ENCODE measurements around the gene TMEM229A. TPM values are rescaled to one million over a fixed set of nuclear protein-coding genes. Genes with fewer than 3 reads are reported as not detected.

The TMEM229A gene
- total and polyA plus RNA-seq, 10 of the 15 experiments (the other 5 are each of a cell fraction or from before 2014, with no cell fraction given): not detected

DNA sequence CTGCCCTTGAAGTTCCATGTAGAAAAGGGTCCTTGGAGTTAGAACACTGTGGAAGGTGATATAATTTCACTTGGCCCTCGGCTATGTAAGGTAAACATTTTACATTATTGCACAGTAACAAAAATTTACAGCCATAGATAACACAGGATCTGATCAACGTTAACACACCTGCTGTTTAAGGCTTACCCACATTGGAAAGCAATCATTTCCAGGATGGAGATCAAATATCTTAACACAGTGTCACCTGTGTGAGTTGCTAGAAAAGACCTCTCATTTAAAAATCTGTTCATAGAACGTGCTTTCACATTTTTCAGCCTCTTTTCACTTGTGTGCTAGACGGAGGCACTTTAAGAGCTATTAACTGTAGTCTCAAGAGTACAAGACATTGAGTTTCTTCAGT is 1.9 kb downstream of the TMEM229A start:
- in situ Hi-C loops (cut with MboI): no loop called here

More for the DNA sequence above, 1.9 kb downstream of the TMEM229A start:
- Histone ChIP-seq H3K27me3 (replicated peaks in 1 of 2; ENCODE audit: control insufficient read depth in 2 of 2, insufficient read depth in 2 of 2, low read length in 1 of 2) (peaks cover 1 to 8% of the 10 kb centered on the region in 2 experiments), H3K9me3 (replicated peaks; ENCODE audit: control insufficient read depth, insufficient read depth, low read length) (no peaks in the 10 kb centered on the region), H3K36me3 (ENCODE audit: control insufficient read depth in 2 of 2, insufficient read depth in 2 of 2, low read length in 1 of 2) (no peaks in the 10 kb centered on the region), H3K4me3 (no peak overlapping the region), H3K79me2 (ENCODE audit: control insufficient read depth, insufficient read depth, low read length) (no peaks in the 10 kb centered on the region), H4K20me1 (ENCODE audit: control insufficient read depth, insufficient read depth) (no peaks in the 10 kb centered on the region), H3K4me1 (ENCODE audit: control insufficient read depth, insufficient read depth, low read length) (no peaks in the 10 kb centered on the region), H3K9ac (ENCODE audit: control insufficient read depth, insufficient read depth, low read length) (no peak overlapping the region), H3K27ac (ENCODE audit: control insufficient read depth, insufficient read depth) (no peak overlapping the region), H2AFZ (ENCODE audit: control insufficient read depth, low read depth, low read length) (no peak overlapping the region), H3K4me2 (ENCODE audit: control insufficient read depth, insufficient read depth) (no peak overlapping the region)
- RAD21 ChIA-PET (ENCODE audit: unreplicated experiment): no interaction called here
- TF ChIP-seq, protein P1, sequence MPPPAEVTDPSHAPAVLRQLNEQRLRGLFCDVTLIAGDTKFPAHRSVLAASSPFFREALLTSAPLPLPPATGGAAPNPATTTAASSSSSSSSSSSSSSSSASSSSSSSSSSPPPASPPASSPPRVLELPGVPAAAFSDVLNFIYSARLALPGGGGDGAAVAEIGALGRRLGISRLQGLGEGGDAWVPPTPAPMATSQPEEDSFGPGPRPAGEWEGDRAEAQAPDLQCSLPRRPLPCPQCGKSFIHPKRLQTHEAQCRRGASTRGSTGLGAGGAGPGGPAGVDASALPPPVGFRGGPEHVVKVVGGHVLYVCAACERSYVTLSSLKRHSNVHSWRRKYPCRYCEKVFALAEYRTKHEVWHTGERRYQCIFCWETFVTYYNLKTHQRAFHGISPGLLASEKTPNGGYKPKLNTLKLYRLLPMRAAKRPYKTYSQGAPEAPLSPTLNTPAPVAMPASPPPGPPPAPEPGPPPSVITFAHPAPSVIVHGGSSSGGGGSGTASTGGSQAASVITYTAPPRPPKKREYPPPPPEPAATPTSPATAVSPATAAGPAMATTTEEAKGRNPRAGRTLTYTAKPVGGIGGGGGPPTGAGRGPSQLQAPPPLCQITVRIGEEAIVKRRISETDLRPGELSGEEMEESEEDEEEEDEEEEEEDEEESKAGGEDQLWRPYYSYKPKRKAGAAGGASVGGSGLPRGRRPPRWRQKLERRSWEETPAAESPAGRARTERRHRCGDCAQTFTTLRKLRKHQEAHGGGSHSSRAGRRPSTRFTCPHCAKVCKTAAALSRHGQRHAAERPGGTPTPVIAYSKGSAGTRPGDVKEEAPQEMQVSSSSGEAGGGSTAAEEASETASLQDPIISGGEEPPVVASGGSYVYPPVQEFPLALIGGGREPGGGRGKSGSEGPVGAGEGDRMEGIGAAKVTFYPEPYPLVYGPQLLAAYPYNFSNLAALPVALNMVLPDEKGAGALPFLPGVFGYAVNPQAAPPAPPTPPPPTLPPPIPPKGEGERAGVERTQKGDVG (CRISPR knock-in tag; IDR thresholded peaks at IDR 0.05): no peak
- TF ChIP-seq TCF12 (IDR thresholded peaks at IDR 0.05; ENCODE audit: low read depth, low read length): no peak
- TF ChIP-seq YY1 (IDR thresholded peaks at IDR 0.05; ENCODE audit: low read depth, low read length): no peak
- no peak for TF ChIP-seq BACH1 (IDR thresholded peaks at IDR 0.05; ENCODE audit: borderline replicate concordance)
- no peak for TF ChIP-seq SIX5 (IDR thresholded peaks at IDR 0.05; ENCODE audit: low read depth, low read length, severe bottlenecking)
- TF ChIP-seq, protein P2, sequence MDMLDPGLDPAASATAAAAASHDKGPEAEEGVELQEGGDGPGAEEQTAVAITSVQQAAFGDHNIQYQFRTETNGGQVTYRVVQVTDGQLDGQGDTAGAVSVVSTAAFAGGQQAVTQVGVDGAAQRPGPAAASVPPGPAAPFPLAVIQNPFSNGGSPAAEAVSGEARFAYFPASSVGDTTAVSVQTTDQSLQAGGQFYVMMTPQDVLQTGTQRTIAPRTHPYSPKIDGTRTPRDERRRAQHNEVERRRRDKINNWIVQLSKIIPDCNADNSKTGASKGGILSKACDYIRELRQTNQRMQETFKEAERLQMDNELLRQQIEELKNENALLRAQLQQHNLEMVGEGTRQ (IDR thresholded peaks at IDR 0.05; ENCODE audit: borderline replicate concordance, low read depth, low read length): no peak
- TF ChIP-seq KAT2A (conservative IDR thresholded peaks at IDR 0.05; ENCODE audit: control insufficient read depth, low read depth, low read length): no peak
- no peak for TF ChIP-seq ZNF207 (IDR thresholded peaks at IDR 0.05; ENCODE audit: borderline replicate concordance)
- TF ChIP-seq STAT1 (conservative IDR thresholded peaks at IDR 0.05): no peak
- TF ChIP-seq ESRRA (IDR thresholded peaks at IDR 0.05; ENCODE audit: low read length): no peak
- TF ChIP-seq EGR1 (IDR thresholded peaks at IDR 0.05; ENCODE audit: borderline replicate concordance in 1 of 2, low read depth in 2 of 2, low read length in 2 of 2): no peak
- no peak for TF ChIP-seq NFYA (IDR thresholded peaks at IDR 0.05; ENCODE audit: borderline replicate concordance, low read depth, low read length)
- ATAC-seq (no peak), FAIRE-seq (no peak), DNase-seq (ENCODE audit: low read depth, low spot score) (no peak)
- no TSS peak for BruUV-seq (replicated peaks)
- intact Hi-C loops (cut with micrococcal nuclease; ENCODE audit: unreplicated experiment): no loop called here
- POLR2A ChIA-PET: no interaction called here
- CTCF ChIA-PET: interaction anchor here (0.9 to 4.8 kb wide), 2 partner anchors 9 to 13 kb away, joined by 3 to 13 read pairs; no protein-coding TSS in a partner anchor
- SMC1A ChIA-PET (ENCODE audit: uncharacterized antibody, unreplicated experiment): no interaction called here
- 10% methylated on average over 4 of the region's 4 CpGs for WGBS (ENCODE audit: insufficient coverage, insufficient replicate concordance, low lambda C conversion rate, missing lambda C conversion rate)
